Measurements from ENCODE around the gene B3GAT2. TPM values are rescaled to one million over a fixed set of nuclear protein-coding genes. Genes with fewer than 3 reads are reported as not detected.
A peak's percentile ranks its signal among the peaks of the same experiment; 100 is the strongest.

The B3GAT2 gene
- polyA plus RNA-seq, 1 donor from 2014 or later: 0.23 TPM

- H3K4me3 Mint-ChIP-seq: no peak overlapping the region
- H3K36me3 Mint-ChIP-seq: peaks cover 11% of the 10 kb centered on the region
- H3K27ac Mint-ChIP-seq: no peak overlapping the region
- H3K9me3 Mint-ChIP-seq: no peaks in the 10 kb centered on the region
- H3K27me3 Mint-ChIP-seq: no peaks in the 10 kb centered on the region
- peaks cover 3 to 7% (median 5%) of the 10 kb centered on the region in 3 donors for H3K4me1 Mint-ChIP-seq
Observed at GRCh38 chr6:70842541-70842940, 114.3 kb downstream of the B3GAT2 start.

GRCh38 chr6:70841112-70841511 lies 115.7 kb downstream of the B3GAT2 start:
- Mint-ChIP-seq H3K36me3 (peaks cover 12% of the 10 kb centered on the region), H3K27ac (no peak overlapping the region), H3K4me1 (peaks cover 1 to 5% (median 2%) of the 10 kb centered on the region in 3 donors), H3K27me3 (no peaks in the 10 kb centered on the region), H3K9me3 (no peaks in the 10 kb centered on the region), H3K4me3 (no peak overlapping the region)

GRCh38 chr6:70839286-70840266 lies 117.3 kb downstream of the B3GAT2 start:
- peaks cover 16% of the 10 kb centered on the region for H3K36me3 Mint-ChIP-seq
- peaks cover 0 to 2% (median 1%) of the 10 kb centered on the region in 3 donors for H3K4me1 Mint-ChIP-seq
- H3K27ac Mint-ChIP-seq: peak overlapping the region in 2 of 3 donors; percentile 14 to 46
- H3K9me3 Mint-ChIP-seq: no peaks in the 10 kb centered on the region
- H3K27me3 Mint-ChIP-seq: no peaks in the 10 kb centered on the region
- no peak overlapping the region for H3K4me3 Mint-ChIP-seq

GRCh38 chr6:70838907-70839285 lies 118.0 kb downstream of the B3GAT2 start:
- peaks cover 0 to 2% (median 1%) of the 10 kb centered on the region in 3 donors for H3K4me1 Mint-ChIP-seq

GRCh38 chr6:70834520-70834919 lies 122.3 kb downstream of the B3GAT2 start:
- Mint-ChIP-seq H3K27me3 (no peaks in the 10 kb centered on the region), H3K36me3 (peaks cover 23% of the 10 kb centered on the region), H3K27ac (no peak overlapping the region), H3K4me3 (no peak overlapping the region), H3K9me3 (peaks cover 0 to 4% (median 0%) of the 10 kb centered on the region in 3 donors), H3K4me1 (peaks cover 0 to 5% (median 2%) of the 10 kb centered on the region in 3 donors)

More at GRCh38 chr6:70838907-70839285, 118.0 kb downstream of the B3GAT2 start:
- H3K27ac Mint-ChIP-seq: no peak overlapping the region
- H3K27me3 Mint-ChIP-seq: no peaks in the 10 kb centered on the region
- no peaks in the 10 kb centered on the region for H3K9me3 Mint-ChIP-seq
- peaks cover 18% of the 10 kb centered on the region for H3K36me3 Mint-ChIP-seq
- H3K4me3 Mint-ChIP-seq: no peak overlapping the region

- peaks cover 13% of the 10 kb centered on the region for H3K36me3 Mint-ChIP-seq
- H3K4me1 Mint-ChIP-seq: peaks cover 0 to 6% (median 0%) of the 10 kb centered on the region in 3 donors
- H3K27ac Mint-ChIP-seq: no peak overlapping the region
- H3K27me3 Mint-ChIP-seq: no peaks in the 10 kb centered on the region
- peak overlapping the region in 1 of 4 donors; percentile 76 for H3K4me3 Mint-ChIP-seq
- peaks cover 0 to 4% (median 0%) of the 10 kb centered on the region in 3 donors for H3K9me3 Mint-ChIP-seq
Observed at GRCh38 chr6:70831427-70831826, 125.4 kb downstream of the B3GAT2 start.

- Mint-ChIP-seq H3K27ac (no peak overlapping the region), H3K9me3 (peaks cover 2 to 8% (median 5%) of the 10 kb centered on the region in 3 donors), H3K4me3 (no peak overlapping the region)
Observed at GRCh38 chr6:70823651-70824050, 133.2 kb downstream of the B3GAT2 start.

GRCh38 chr6:70821751-70822150 lies 135.1 kb downstream of the B3GAT2 start:
- Mint-ChIP-seq H3K9me3 (peaks cover 2 to 8% (median 5%) of the 10 kb centered on the region in 3 donors), H3K27ac (no peak overlapping the region), H3K36me3 (peaks cover 12% of the 10 kb centered on the region), H3K4me1 (peaks cover 0 to 2% (median 2%) of the 10 kb centered on the region in 3 donors), H3K27me3 (no peaks in the 10 kb centered on the region), H3K4me3 (no peak overlapping the region)

More at GRCh38 chr6:70823651-70824050, 133.2 kb downstream of the B3GAT2 start:
- Mint-ChIP-seq H3K36me3 (peaks cover 12% of the 10 kb centered on the region), H3K27me3 (no peaks in the 10 kb centered on the region), H3K4me1 (peaks cover 0 to 2% (median 0%) of the 10 kb centered on the region in 3 donors)

- peaks cover 0 to 2% (median 2%) of the 10 kb centered on the region in 3 donors for H3K4me1 Mint-ChIP-seq
- H3K27me3 Mint-ChIP-seq: no peaks in the 10 kb centered on the region
- H3K36me3 Mint-ChIP-seq: peaks cover 12% of the 10 kb centered on the region
- H3K27ac Mint-ChIP-seq: no peak overlapping the region
- peaks cover 2 to 8% (median 5%) of the 10 kb centered on the region in 3 donors for H3K9me3 Mint-ChIP-seq
- H3K4me3 Mint-ChIP-seq: no peak overlapping the region
Observed at GRCh38 chr6:70820778-70821177, 136.1 kb downstream of the B3GAT2 start.

- H3K36me3 Mint-ChIP-seq: peaks cover 15% of the 10 kb centered on the region
- H3K4me1 Mint-ChIP-seq: peaks cover 0 to 2% (median 2%) of the 10 kb centered on the region in 3 donors
Observed at GRCh38 chr6:70819646-70820045, 137.2 kb downstream of the B3GAT2 start.

GRCh38 chr6:70813885-70814284 lies 143.0 kb downstream of the B3GAT2 start:
- no peaks in the 10 kb centered on the region for H3K9me3 Mint-ChIP-seq
- H3K27ac Mint-ChIP-seq: no peak overlapping the region
- no peaks in the 10 kb centered on the region for H3K27me3 Mint-ChIP-seq
- no peak overlapping the region for H3K4me3 Mint-ChIP-seq
- H3K36me3 Mint-ChIP-seq: peaks cover 5% of the 10 kb centered on the region
- H3K4me1 Mint-ChIP-seq: peaks cover 0 to 2% (median 0%) of the 10 kb centered on the region in 3 donors

More at GRCh38 chr6:70819646-70820045, 137.2 kb downstream of the B3GAT2 start:
- H3K9me3 Mint-ChIP-seq: peaks cover 2 to 8% (median 5%) of the 10 kb centered on the region in 3 donors
- H3K27ac Mint-ChIP-seq: no peak overlapping the region
- no peak overlapping the region for H3K4me3 Mint-ChIP-seq
- no peaks in the 10 kb centered on the region for H3K27me3 Mint-ChIP-seq

GRCh38 chr6:70811788-70812187 lies 145.1 kb downstream of the B3GAT2 start:
- H3K4me3 Mint-ChIP-seq: no peak overlapping the region
- no peaks in the 10 kb centered on the region for H3K27me3 Mint-ChIP-seq
- H3K4me1 Mint-ChIP-seq: no peaks in the 10 kb centered on the region
- H3K36me3 Mint-ChIP-seq: peaks cover 16% of the 10 kb centered on the region
- H3K27ac Mint-ChIP-seq: no peak overlapping the region
- H3K9me3 Mint-ChIP-seq: no peaks in the 10 kb centered on the region
